PFSK-1 (cell line): ENCODE results near the gene NTM.

ENCODE experiments used
- FOXP2 ChIP-seq: optimal IDR thresholded peaks from 2 replicates; pipeline ENCODE3; 2011; ENCODE audit warnings: borderline replicate concordance, control low read depth, inconsistent platforms; ENCODE audit not compliant: insufficient read depth; ENCODE audit errors: extremely low read length, extremely low read depth
- POLR2AphosphoS5 ChIP-seq: IDR thresholded peaks from 2 replicates; pipeline ENCODE4 v1.6.1; 2012; ENCODE audit warnings: low read depth, mild to moderate bottlenecking, control low read depth, low read length, moderate library complexity
- SIN3A ChIP-seq: IDR thresholded peaks from 2 replicates; pipeline ENCODE4 v1.6.1; 2012; ENCODE audit warnings: mild to moderate bottlenecking, low read length, moderate library complexity, borderline replicate concordance; ENCODE audit not compliant: insufficient read depth
- TAF1 ChIP-seq: IDR thresholded peaks from 2 replicates; pipeline ENCODE4 v1.6.1; 2012; ENCODE audit warnings: low read length, control low read depth, borderline replicate concordance; ENCODE audit not compliant: insufficient read depth
- TF ChIP-seq, protein P1 (sequence below), 2 experiments: IDR thresholded peaks; 2 replicates each; pipeline versions ENCODE4 v1.6.1 to v1.8.0; 2011 to 2012; ENCODE audit warnings: low read depth in 2 of 2, low read length in 2 of 2, control low read depth in 1 of 2, inconsistent platforms in 1 of 2, mild to moderate bottlenecking in 1 of 2, moderate library complexity in 1 of 2; ENCODE audit not compliant: insufficient read depth in 1 of 2

The NTM gene

DNA sequence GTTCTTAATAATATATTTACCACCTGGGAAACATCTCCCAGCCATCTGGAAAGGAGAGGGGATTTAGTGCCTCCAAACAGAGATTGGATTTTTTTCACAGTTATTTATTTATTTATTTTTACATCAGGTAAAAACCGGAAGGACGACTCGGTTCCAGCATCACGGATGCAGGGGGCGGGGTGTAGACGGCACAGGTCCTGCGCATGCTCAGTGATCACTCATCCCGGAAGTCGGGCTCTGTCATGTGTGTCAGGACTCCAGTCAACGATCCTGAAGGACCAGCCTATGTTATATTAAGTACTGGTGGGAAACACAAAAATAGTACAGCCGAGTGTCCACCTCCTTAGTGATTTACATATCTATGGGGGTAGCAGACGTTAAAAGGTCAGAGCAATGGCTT lies 467.6 kb downstream of the NTM start:
- no peak for TF ChIP-seq POLR2AphosphoS5
- TF ChIP-seq FOXP2, result no peak
- TF ChIP-seq SIN3A, result no peak
- TF ChIP-seq, protein P1, sequence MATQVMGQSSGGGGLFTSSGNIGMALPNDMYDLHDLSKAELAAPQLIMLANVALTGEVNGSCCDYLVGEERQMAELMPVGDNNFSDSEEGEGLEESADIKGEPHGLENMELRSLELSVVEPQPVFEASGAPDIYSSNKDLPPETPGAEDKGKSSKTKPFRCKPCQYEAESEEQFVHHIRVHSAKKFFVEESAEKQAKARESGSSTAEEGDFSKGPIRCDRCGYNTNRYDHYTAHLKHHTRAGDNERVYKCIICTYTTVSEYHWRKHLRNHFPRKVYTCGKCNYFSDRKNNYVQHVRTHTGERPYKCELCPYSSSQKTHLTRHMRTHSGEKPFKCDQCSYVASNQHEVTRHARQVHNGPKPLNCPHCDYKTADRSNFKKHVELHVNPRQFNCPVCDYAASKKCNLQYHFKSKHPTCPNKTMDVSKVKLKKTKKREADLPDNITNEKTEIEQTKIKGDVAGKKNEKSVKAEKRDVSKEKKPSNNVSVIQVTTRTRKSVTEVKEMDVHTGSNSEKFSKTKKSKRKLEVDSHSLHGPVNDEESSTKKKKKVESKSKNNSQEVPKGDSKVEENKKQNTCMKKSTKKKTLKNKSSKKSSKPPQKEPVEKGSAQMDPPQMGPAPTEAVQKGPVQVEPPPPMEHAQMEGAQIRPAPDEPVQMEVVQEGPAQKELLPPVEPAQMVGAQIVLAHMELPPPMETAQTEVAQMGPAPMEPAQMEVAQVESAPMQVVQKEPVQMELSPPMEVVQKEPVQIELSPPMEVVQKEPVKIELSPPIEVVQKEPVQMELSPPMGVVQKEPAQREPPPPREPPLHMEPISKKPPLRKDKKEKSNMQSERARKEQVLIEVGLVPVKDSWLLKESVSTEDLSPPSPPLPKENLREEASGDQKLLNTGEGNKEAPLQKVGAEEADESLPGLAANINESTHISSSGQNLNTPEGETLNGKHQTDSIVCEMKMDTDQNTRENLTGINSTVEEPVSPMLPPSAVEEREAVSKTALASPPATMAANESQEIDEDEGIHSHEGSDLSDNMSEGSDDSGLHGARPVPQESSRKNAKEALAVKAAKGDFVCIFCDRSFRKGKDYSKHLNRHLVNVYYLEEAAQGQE (IDR thresholded peaks at IDR 0.05; ENCODE audit: insufficient read depth in 1 of 2, low read depth in 2 of 2, low read length in 2 of 2), result no peak
- TF ChIP-seq TAF1, result no peak

DNA sequence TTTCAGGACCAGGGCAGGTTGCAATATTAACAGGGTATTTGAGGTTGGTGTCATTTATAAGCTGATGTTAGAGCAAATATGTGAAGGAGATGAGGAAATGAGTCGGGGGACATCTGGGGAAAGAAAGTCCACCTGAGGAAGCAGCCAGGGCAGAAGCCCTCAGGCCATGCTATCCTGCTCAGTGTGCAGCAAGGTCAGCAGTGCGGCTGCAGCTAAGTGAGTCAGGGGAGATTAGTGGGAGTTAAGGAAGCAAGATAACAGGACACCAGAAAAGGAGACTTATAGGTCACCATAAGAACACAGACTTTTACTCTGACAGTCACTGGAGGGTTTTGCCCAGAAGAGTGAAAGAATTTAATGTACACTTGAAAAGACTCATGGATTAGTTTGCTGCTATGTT lies 468.9 kb downstream of the NTM start:
- TF ChIP-seq FOXP2 (no peak), TAF1 (no peak), SIN3A (no peak), POLR2AphosphoS5 (no peak)
- TF ChIP-seq, protein P1 (IDR thresholded peaks at IDR 0.05; ENCODE audit: insufficient read depth in 1 of 2, low read depth in 2 of 2, low read length in 2 of 2), result no peak

GRCh38 chr11:131840545-131840944 lies 470.1 kb downstream of the NTM start:
- TF ChIP-seq FOXP2 (no peak), TAF1 (no peak), POLR2AphosphoS5 (no peak), SIN3A (no peak)
- TF ChIP-seq, protein P1 (IDR thresholded peaks at IDR 0.05; ENCODE audit: insufficient read depth in 1 of 2, low read depth in 2 of 2, low read length in 2 of 2), result no peak

GRCh38 chr11:131841028-131841427 lies 470.6 kb downstream of the NTM start:
- no peak for TF ChIP-seq FOXP2
- no peak for TF ChIP-seq POLR2AphosphoS5
- TF ChIP-seq, protein P1 (IDR thresholded peaks at IDR 0.05; ENCODE audit: insufficient read depth in 1 of 2, low read depth in 2 of 2, low read length in 2 of 2), result no peak

GRCh38 chr11:131841925-131842635 lies 471.7 kb downstream of the NTM start:
- TF ChIP-seq, protein P1 (IDR thresholded peaks at IDR 0.05; ENCODE audit: insufficient read depth in 1 of 2, low read depth in 2 of 2, low read length in 2 of 2), result no peak
- TF ChIP-seq SIN3A (no peak), FOXP2 (no peak), TAF1 (no peak), POLR2AphosphoS5 (no peak)
